COLO829 (cell line): Measurements from ENCODE around the gene CATSPER3.
"Not testable (repeated sequence)": the region's sequence is repeated elsewhere in the genome, so short reads cannot be mapped to it uniquely, and the experiment has no call there.

Experiments used
- DNase-seq: peaks from one replicate; pipeline ENCODE4 v3.0.0; 2012; ENCODE audit warnings: low spot score

Gene CATSPER3

GRCh38 chr5:134975078-134975715 lies 7.5 kb downstream of the CATSPER3 start:
- no peak for DNase-seq

- no peak for DNase-seq
Observed at GRCh38 chr5:134975843-134976242, 8.1 kb downstream of the CATSPER3 start.

GRCh38 chr5:134976841-134977240 lies 9.1 kb downstream of the CATSPER3 start:
- DNase-seq = no peak

- no peak for DNase-seq
Observed at GRCh38 chr5:134979416-134979815, 11.7 kb downstream of the CATSPER3 start.

- no peak for DNase-seq
Observed at GRCh38 chr5:134982230-134982629, 14.5 kb downstream of the CATSPER3 start.

GRCh38 chr5:134989266-134989830 lies 21.6 kb downstream of the CATSPER3 start:
- no peak for DNase-seq

- not testable (repeated sequence) for DNase-seq
Observed at GRCh38 chr5:134990183-134990582, 22.5 kb downstream of the CATSPER3 start.

- no peak for DNase-seq
Observed at GRCh38 chr5:134992148-134992547, 24.4 kb downstream of the CATSPER3 start.

GRCh38 chr5:134993161-134993560 lies 25.5 kb downstream of the CATSPER3 start:
- no peak for DNase-seq

- DNase-seq = no peak
Observed at GRCh38 chr5:134994560-134995156, 27.0 kb downstream of the CATSPER3 start.

GRCh38 chr5:134995850-134996402 lies 28.2 kb downstream of the CATSPER3 start:
- DNase-seq = no peak

- DNase-seq = no peak
Observed at GRCh38 chr5:134997015-134997414, 29.3 kb downstream of the CATSPER3 start.

- not testable (repeated sequence) for DNase-seq
Observed at GRCh38 chr5:134998068-134998467, 30.4 kb downstream of the CATSPER3 start.

- DNase-seq = no peak
Observed at GRCh38 chr5:135004376-135004775, 36.7 kb downstream of the CATSPER3 start.

- DNase-seq = no peak
Observed at GRCh38 chr5:135005076-135005475, 37.4 kb downstream of the CATSPER3 start.

GRCh38 chr5:135007305-135007704 lies 39.6 kb downstream of the CATSPER3 start:
- no peak for DNase-seq

GRCh38 chr5:135007749-135008363 lies 40.1 kb downstream of the CATSPER3 start:
- no peak for DNase-seq

GRCh38 chr5:135008556-135008955 lies 40.8 kb downstream of the CATSPER3 start:
- DNase-seq = no peak

- DNase-seq = no peak
Observed at GRCh38 chr5:135008981-135009735, 41.5 kb downstream of the CATSPER3 start.

GRCh38 chr5:135009736-135010501 lies 42.2 kb downstream of the CATSPER3 start:
- DNase-seq = no peak
